ENCODE measurements around the gene IL24. TPM values are rescaled to one million over a fixed set of nuclear protein-coding genes. Genes with fewer than 3 reads are reported as not detected.
A peak's percentile ranks its signal among the peaks of the same experiment; 100 is the strongest.
"Not testable (repeated sequence)": the region's sequence is repeated elsewhere in the genome, so short reads cannot be mapped to it uniquely, and the experiment has no call there.

IL24 gene
- total RNA-seq, 4 donors from 2014 or later, result 1.7 TPM; not detected in 3

DNA sequence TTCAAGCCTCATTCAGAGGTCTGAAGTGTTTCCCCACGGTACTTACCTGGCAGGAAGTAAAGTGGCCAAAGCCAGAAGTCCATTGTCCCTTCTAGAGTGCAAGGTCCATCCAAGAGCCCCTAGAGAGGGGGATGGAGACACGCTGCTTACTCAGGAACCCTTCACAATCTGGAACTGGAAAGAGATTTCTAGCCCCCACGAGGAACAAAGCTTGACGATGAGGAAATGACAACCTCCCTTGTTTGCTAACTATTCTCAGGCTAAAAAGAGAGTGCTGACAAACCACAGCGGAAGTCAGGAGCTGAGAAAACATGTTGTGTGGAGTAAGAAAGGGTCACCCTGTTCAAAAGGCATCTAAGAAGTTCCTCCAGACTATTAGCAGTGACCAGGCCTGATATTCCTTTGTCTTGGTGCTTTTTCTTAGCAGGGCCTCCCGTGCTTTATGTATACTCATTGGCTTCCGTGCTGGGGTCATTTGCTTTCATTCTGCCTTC is 24.6 kb downstream of the IL24 start, which contains the start of gene FCMR:
FCMR (minus strand) TSS at position 170 of the 494 bp plus-strand sequence; CDS start at position 83, 87 bp downstream.
- no peak for DNase-seq (ENCODE audit: extremely low spot score)
- H3K27ac ChIP-seq (replicated peaks in 1 of 4), result no peak within 1 kb of the TSS
- no peaks in the 10 kb centered on the region for H3K9me3 ChIP-seq
- H3K36me3 ChIP-seq, result no peaks in the 10 kb centered on the region
- TF ChIP-seq POLR2A (IDR thresholded peaks at IDR 0.05; ENCODE audit: low read depth) (no peak), EP300 (IDR thresholded peaks at IDR 0.05) (no peak), POLR2AphosphoS5 (IDR thresholded peaks at IDR 0.05) (no peak)
- TF ChIP-seq, protein P1, sequence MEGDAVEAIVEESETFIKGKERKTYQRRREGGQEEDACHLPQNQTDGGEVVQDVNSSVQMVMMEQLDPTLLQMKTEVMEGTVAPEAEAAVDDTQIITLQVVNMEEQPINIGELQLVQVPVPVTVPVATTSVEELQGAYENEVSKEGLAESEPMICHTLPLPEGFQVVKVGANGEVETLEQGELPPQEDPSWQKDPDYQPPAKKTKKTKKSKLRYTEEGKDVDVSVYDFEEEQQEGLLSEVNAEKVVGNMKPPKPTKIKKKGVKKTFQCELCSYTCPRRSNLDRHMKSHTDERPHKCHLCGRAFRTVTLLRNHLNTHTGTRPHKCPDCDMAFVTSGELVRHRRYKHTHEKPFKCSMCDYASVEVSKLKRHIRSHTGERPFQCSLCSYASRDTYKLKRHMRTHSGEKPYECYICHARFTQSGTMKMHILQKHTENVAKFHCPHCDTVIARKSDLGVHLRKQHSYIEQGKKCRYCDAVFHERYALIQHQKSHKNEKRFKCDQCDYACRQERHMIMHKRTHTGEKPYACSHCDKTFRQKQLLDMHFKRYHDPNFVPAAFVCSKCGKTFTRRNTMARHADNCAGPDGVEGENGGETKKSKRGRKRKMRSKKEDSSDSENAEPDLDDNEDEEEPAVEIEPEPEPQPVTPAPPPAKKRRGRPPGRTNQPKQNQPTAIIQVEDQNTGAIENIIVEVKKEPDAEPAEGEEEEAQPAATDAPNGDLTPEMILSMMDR (IDR thresholded peaks at IDR 0.05), result no peak
- peak within 1 kb of the TSS in 1 of 4 donors; percentile 33 for H3K4me3 ChIP-seq
- intact Hi-C loops (cut with DNase I), result no loop called here
- H3K27me3 ChIP-seq, result no peaks in the 10 kb centered on the region
- 61% methylated on average over 7 of the region's 7 CpGs for WGBS
- no peaks in the 10 kb centered on the region for H3K4me1 ChIP-seq

DNA sequence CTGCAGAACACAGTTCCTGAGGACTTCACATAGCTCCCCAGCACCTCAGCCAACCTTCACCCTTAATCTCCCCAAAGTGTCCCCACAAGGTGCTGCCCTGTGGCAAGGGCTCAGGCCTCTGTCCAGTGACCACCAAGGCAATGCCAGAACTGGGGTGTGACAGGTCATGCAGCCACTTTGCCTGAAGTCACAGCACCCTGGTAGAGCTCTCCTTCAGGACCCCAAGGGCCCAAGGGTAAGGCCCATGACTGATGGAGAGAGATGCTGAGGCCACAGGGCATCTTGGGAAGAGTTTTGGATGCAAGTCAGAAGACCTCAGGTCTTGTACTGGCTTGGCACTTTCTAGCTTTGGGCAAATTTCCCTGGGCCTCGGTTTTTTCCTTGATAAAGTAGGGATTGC is 25.3 kb downstream of the IL24 start:
- DNase-seq (ENCODE audit: extremely low spot score), result no peak
- H3K36me3 ChIP-seq, result no peaks in the 10 kb centered on the region
- H3K9me3 ChIP-seq, result no peaks in the 10 kb centered on the region
- no peak overlapping the region for H3K27ac ChIP-seq (replicated peaks in 1 of 4)
- WGBS, result 71% methylated on average over 1 of the region's 1 CpG
- TF ChIP-seq POLR2AphosphoS5 (IDR thresholded peaks at IDR 0.05) (no peak), EP300 (IDR thresholded peaks at IDR 0.05) (no peak), POLR2A (IDR thresholded peaks at IDR 0.05; ENCODE audit: low read depth) (no peak)
- TF ChIP-seq, protein P1 (IDR thresholded peaks at IDR 0.05), result no peak
- no peaks in the 10 kb centered on the region for H3K4me1 ChIP-seq
- no peaks in the 10 kb centered on the region for H3K27me3 ChIP-seq
- intact Hi-C loops (cut with DNase I), result no loop called here
- H3K4me3 ChIP-seq, result no peak overlapping the region

DNA sequence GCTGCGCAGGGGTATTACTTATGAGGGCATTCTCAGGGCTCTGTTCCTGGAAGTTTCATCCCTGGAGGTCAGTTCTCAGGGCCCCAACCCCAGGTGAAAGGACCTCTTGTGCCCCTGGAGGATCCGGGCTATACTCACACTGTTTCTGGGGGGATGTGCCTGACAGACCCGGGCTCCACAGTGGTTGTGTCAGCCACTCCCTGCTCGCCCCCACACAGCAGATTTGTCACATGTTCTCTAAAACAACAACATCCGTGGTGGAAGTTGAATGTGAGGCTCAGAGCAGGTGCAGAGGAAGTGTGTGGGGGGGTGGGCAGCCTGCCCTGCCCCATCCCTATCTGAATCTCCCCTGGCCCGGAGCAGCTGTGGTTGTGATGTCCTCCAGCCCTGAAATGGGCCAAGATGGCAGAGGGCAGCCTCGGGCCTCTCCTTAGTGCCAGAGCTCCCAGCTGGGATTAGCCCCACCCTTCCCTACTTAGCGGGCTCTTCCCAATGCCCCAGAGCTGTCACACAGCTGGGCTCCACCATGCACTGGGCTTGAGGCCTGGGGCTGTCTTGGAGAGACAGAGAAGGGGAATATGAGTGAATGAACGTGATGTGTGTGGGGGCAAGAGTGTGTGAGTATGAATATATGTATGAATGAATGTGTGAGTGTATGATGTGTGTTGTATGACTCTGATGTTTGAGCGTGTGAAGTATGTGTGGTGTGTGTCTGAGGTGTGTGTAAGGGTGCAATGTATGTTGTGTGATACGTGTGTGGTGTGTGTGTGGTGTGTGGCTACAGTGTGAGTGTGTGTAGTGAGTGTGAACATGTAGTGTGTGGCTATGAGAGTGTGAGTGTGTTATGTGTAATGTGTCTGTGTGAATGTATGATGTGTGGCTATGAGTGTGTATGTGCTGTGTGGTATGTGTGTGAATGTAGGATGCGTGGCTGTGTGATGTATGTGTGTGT is 26.0 kb downstream of the IL24 start:
- Histone ChIP-seq H3K9me3 (no peaks in the 10 kb centered on the region), H3K4me1 (no peaks in the 10 kb centered on the region), H3K4me3 (no peak overlapping the region), H3K27me3 (no peaks in the 10 kb centered on the region), H3K27ac (replicated peaks in 1 of 4) (no peak overlapping the region), H3K36me3 (no peaks in the 10 kb centered on the region)
- DNase-seq (ENCODE audit: extremely low spot score), result no peak
- intact Hi-C loops (cut with DNase I), result no loop called here
- WGBS, result 65% methylated on average over 6 of the region's 12 CpGs
- TF ChIP-seq EP300 (IDR thresholded peaks at IDR 0.05) (no peak), POLR2A (IDR thresholded peaks at IDR 0.05; ENCODE audit: low read depth) (no peak), POLR2AphosphoS5 (IDR thresholded peaks at IDR 0.05) (no peak)
- TF ChIP-seq, protein P1 (IDR thresholded peaks at IDR 0.05), result no peak

DNA sequence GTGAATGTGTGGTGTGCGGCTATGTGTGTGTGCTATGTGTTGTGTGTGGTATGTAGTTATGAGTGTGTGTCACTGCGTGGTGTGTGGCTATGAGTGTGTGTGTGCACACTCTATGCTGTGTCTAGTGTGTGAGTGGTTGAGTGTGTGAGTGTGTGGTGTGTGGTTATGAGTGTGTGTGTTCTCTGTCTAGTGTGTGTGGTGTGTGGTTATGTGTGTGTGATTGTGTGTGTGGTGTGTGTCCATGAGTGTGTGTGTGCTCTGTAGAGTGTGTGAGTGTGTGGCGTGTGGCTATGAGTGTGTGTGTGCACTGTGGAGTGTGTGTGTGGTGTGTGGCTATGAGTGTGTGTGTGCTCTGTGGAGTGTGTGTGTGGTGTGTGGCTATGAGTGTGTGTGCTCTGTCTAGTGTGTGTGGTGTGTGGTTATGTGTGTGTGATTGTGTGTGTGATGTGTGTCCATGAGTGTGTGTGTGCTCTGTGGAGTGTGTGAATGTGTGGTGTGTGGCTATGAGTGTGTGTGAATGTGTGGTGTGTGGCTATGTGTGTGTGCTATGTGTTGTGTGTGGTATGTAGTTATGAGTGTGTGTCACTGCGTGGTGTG is 26.8 kb downstream of the IL24 start:
- intact Hi-C loops (cut with DNase I); H3K36me3 ChIP-seq; DNase-seq (ENCODE audit: extremely low spot score); H3K4me3 ChIP-seq; H3K27ac ChIP-seq (replicated peaks in 1 of 4); H3K9me3 ChIP-seq; H3K4me1 ChIP-seq; H3K27me3 ChIP-seq: not testable (repeated sequence)
- WGBS, result 81% methylated on average over 4 of the region's 4 CpGs

DNA sequence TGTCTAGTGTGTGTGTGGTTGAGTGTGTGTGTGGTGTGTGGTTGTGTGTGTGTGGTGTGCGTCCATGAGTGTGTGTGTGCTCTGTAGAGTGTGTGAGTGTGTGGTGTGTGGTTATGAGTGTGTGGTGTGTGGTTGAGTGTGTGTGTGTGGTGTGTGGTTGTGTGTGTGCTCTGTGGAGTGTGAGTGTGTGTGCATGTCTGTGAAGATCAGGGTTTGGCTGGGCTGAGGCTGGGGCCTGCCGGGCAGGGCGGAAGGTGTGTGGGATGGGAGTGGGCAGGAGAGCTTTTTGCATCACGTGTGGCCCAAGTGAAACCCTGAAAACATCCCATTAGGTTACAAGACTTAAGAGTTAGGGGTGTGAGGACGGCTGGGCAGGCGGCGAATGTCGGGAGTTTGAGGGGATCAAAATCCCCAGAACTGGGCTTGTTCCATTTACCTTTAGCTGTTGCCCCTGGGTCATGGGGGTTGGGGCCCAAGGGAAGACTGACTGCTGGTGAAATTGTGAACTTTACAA is 27.4 kb downstream of the IL24 start:
- intact Hi-C loops (cut with DNase I), result no loop called here
- no peak for DNase-seq (ENCODE audit: extremely low spot score)
- H3K4me1 ChIP-seq, result no peaks in the 10 kb centered on the region
- no peaks in the 10 kb centered on the region for H3K9me3 ChIP-seq
- 76% methylated on average over 8 of the region's 8 CpGs for WGBS
- H3K27ac ChIP-seq (replicated peaks in 1 of 4), result no peak overlapping the region
- no peaks in the 10 kb centered on the region for H3K27me3 ChIP-seq
- no peak overlapping the region for H3K4me3 ChIP-seq
- H3K36me3 ChIP-seq, result no peaks in the 10 kb centered on the region
- TF ChIP-seq POLR2AphosphoS5 (IDR thresholded peaks at IDR 0.05) (no peak), POLR2A (IDR thresholded peaks at IDR 0.05; ENCODE audit: low read depth) (no peak), EP300 (IDR thresholded peaks at IDR 0.05) (no peak)
- TF ChIP-seq, protein P1 (IDR thresholded peaks at IDR 0.05), result no peak

All from esophagus muscularis mucosa (tissue), 4 donors.